ENCODE data around the gene TSHZ3.

TSHZ3 gene

GRCh38 chr19:31354799-31355664 is 5.8 kb upstream of the TSHZ3 start:
- DNase-seq, result no peak

- DNase-seq, result no peak
These were observed 5.1 kb upstream of the TSHZ3 start for GRCh38 chr19:31354316-31354715.

- DNase-seq, result no peak
These were observed 4.6 kb upstream of the TSHZ3 start for GRCh38 chr19:31353833-31354232.

GRCh38 chr19:31352782-31353651 is 3.8 kb upstream of the TSHZ3 start:
- DNase-seq, result no peak

- DNase-seq, result no peak
These were observed 3.1 kb upstream of the TSHZ3 start for GRCh38 chr19:31352296-31352781.

GRCh38 chr19:31351855-31352195 is 2.6 kb upstream of the TSHZ3 start:
- no peak for DNase-seq

GRCh38 chr19:31351056-31351854 is 2.0 kb upstream of the TSHZ3 start:
- DNase-seq, result no peak

DNA sequence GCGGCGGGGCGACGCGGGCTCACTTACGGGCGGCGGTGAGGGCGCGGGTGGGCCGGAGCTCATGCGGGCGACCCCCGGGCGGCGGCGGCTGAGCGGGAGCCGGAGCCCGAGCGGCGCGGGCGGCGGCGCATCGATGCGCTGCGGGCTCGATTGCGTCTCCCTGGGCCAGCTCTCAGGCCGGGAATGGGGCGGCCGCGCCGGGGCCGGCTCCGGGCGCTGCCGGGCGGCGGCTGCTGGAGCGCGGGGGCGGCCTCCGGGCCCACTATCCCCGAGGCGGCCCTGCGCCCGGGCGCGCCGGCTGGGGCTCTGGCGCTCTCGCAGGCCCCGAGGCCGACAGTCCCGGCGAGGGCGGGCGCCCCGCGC is 1.4 kb upstream of the TSHZ3 start:
- DNase-seq, result no peak

DNA sequence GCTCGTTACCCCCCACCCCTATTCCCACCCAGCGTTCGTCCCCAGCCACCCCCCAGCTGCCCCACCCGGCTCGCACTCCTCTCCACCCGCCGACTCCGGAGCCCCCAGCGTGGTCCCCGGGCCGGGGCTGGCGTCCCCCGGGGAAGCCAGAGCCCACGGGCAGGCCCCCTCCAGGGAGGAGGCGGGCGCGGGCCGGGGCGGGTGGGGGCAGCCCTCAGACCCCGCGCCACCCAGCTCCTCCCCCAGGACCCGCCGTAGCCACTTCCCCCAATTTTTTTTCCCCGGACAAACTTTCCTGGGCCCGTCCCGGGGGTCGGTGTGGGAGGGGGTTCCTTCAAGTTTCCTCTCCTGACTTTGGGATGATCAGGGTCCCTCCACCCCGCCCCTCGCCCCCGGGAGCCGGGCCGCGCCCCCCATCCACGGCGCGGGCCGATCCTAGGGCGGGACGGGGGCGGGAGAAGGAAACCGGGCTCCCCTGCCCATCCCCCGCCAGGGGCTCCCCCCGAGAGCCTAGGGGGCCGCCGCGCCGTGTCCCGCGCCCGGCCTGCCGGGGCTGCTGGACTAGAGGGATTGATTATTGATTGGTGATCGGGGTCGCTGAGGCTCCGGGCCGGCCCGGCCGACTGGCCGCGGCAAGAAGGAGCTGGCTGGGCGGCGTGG is 927 bp upstream of the TSHZ3 start:
- no peak for DNase-seq

GRCh38 chr19:31348481-31349159 is 616 bp downstream of the TSHZ3 start:
- no peak for DNase-seq

GRCh38 chr19:31347828-31348392 is 1.3 kb downstream of the TSHZ3 start:
- no peak for DNase-seq

- DNase-seq, result no peak
These were observed 1.9 kb downstream of the TSHZ3 start for GRCh38 chr19:31347354-31347753.

DNA sequence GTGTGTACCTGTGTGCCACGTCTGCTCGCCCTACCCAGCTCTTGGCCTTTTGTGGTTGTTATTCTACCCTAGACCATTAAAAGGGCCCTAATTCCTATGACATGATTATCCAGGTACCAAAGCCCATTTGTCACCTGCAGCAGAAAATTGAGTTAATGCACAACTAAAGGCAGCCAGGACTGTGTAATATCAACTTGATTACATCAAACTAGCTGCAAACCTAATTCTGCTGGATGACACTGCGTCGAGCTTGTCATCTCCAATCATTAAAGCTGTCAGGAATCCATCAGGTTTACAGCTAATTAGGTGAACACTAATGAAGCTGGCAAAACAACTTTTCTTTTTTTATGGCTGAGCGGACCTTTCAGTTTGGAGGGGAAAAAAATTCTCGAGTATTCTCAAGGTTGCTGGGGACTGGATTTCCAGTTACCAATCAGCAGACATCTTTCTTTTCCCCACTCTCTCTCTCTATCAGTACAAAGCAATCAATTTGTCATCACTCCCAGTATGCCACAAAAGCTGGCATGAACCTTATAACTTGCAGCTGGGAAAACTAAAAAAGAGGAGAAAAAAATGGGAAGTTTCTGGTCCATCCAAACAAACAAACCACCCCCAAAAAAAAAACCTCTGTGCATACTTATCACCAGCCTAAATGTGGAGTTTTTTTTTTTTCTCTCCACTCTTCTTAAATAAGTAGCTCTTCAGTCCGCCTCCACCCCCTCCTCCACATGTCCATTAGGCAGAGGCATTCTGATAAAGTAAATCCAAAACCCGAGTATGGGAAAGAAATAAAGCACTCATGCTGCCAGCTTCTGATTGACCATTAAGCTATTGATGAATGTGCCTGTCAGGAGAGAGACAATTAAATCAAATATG is 2.8 kb downstream of the TSHZ3 start:
- no peak for DNase-seq

DNA sequence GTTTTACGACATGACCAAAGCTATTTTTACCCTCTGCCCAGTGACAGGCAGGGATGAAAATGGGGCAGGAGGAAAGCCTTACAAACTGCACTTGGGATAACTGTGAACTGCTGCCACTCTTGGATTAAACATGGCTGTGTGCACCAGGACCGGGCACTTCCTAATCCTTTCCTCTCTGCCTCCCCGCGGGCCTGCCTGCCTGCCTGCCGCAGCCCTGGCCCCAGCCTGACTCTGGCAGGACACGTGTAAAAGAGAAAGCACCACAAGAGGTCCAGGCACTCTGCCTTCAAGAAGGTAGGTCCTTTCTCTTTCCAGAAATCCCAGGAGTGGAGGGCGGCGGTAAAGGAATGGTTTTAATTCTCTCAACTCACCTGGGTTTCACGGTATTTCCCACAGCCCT is 4.8 kb downstream of the TSHZ3 start:
- no peak for DNase-seq

- no peak for DNase-seq
These were observed 6.3 kb downstream of the TSHZ3 start for GRCh38 chr19:31342926-31343325.

GRCh38 chr19:31340042-31341025 is 8.9 kb downstream of the TSHZ3 start:
- no peak for DNase-seq

DNA sequence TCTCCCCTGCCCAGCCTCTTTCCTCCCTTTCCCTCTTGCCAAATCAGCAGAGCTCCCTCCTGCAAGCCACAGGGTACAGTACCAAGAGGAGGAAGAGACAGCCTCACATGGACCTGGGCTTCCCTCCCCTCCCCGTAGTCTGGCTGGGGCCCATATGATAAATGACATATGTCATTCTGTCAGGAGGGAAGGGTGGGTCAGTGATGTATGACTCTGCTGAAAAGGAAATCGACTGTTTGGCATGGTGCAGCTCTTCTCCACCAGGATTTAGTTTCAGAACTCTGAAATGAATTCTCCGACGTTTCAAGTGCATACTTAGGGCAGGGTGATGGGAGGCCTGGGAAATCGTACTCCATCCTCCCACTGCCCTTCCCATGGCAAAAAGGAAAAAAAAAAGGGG is 9.8 kb downstream of the TSHZ3 start:
- no peak for DNase-seq

DNA sequence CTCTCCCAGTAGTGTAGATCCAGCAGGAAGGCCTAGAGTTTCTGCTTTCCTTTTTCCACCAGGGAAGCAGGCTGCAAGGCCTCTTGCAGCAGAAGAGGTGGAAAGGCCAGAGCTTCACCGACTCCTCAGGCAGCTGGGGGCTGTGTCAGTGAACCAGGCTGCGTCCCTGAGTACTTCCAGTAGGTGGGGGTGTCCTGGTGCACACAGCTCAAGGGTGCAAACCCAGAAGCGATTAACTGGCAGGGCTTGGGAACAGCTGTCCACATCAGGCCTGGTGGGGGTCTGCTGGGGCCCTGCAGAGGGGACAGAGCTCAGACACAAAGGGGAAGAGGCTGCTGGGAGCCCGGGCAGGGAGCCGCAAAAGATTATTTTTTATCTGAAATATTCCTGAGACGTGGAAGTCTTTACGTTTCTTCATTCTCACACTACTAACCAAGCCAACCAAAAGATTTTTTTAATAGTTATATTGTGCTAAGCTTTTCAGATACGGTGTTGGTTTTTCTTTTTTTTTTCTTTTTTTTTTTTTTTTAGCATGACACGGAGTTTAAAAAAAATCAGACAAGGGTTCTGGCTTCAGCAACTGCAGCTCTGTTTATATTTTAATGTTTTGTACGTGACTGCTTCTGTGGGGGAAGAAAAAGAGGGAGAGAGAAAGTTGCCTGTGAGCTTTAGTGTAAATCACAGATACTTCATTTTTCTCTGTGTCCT is 11.0 kb downstream of the TSHZ3 start:
- no peak for DNase-seq
